ENCODE results near the gene IFIT1B. TPM values are rescaled to one million over a fixed set of nuclear protein-coding genes. Genes with fewer than 3 reads are reported as not detected.

IFIT1B gene
- total and polyA plus RNA-seq, 10 of the 15 experiments (the other 5 are each of a cell fraction or from before 2014, with no cell fraction given), result 0.04 TPM; not detected in 9

- no peak for ATAC-seq
- no peak for FAIRE-seq
- SMC1A ChIA-PET (ENCODE audit: uncharacterized antibody, unreplicated experiment), result interaction anchor here (1.0 to 3.4 kb wide), 3 partner anchors 27 to 47 kb away, joined by 3 to 21 read pairs (median 3); partner anchors contain the start of gene IFIT2
- Histone ChIP-seq H3K27me3 (replicated peaks in 1 of 2; ENCODE audit: control insufficient read depth in 2 of 2, insufficient read depth in 2 of 2, low read length in 1 of 2) (no peaks in the 10 kb centered on the region), H3K4me2 (ENCODE audit: control insufficient read depth, insufficient read depth) (no peak overlapping the region), H3K27ac (ENCODE audit: control insufficient read depth, insufficient read depth) (no peak overlapping the region), H3K9me3 (replicated peaks; ENCODE audit: control insufficient read depth, insufficient read depth, low read length) (no peaks in the 10 kb centered on the region), H3K36me3 (ENCODE audit: control insufficient read depth in 2 of 2, insufficient read depth in 2 of 2, low read length in 1 of 2) (peaks cover 6 to 22% of the 10 kb centered on the region in 2 experiments), H3K79me2 (ENCODE audit: control insufficient read depth, insufficient read depth, low read length) (peaks cover 2% of the 10 kb centered on the region), H2AFZ (ENCODE audit: control insufficient read depth, low read depth, low read length) (no peak overlapping the region), H3K9ac (ENCODE audit: control insufficient read depth, insufficient read depth, low read length) (no peak overlapping the region), H4K20me1 (ENCODE audit: control insufficient read depth, insufficient read depth) (no peaks in the 10 kb centered on the region), H3K4me3 (no peak overlapping the region), H3K4me1 (ENCODE audit: control insufficient read depth, insufficient read depth, low read length) (no peaks in the 10 kb centered on the region)
- RAD21 ChIA-PET (ENCODE audit: unreplicated experiment), result no interaction called here
- intact Hi-C loops (cut with micrococcal nuclease; ENCODE audit: unreplicated experiment) (no loop called here), in situ Hi-C loops (cut with MboI) (no loop called here)
- WGBS (ENCODE audit: insufficient coverage, insufficient replicate concordance, low lambda C conversion rate, missing lambda C conversion rate), result 94% methylated on average over 3 of the region's 3 CpGs
- TF ChIP-seq PBX3 (IDR thresholded peaks at IDR 0.05; ENCODE audit: insufficient replicate concordance, low read depth, low read length), result no peak
- no peak for TF ChIP-seq HCFC1 (IDR thresholded peaks at IDR 0.05; ENCODE audit: low read length)
- TF ChIP-seq POLR2A (IDR thresholded peaks at IDR 0.05; ENCODE audit: low read depth, low read length), result no peak
- no peak for TF ChIP-seq CTCF (IDR thresholded peaks at IDR 0.05 in 2 of 3, conservative IDR thresholded peaks at IDR 0.05 in 1 of 3; ENCODE audit: control insufficient read depth in 2 of 3, extremely low read depth in 1 of 3, insufficient read depth in 1 of 3, low read depth in 3 of 3, low read length in 3 of 3)
- TF ChIP-seq MTA2 (IDR thresholded peaks at IDR 0.05; ENCODE audit: low read depth), result no peak
- TF ChIP-seq KAT2A (conservative IDR thresholded peaks at IDR 0.05; ENCODE audit: control insufficient read depth, low read depth, low read length), result no peak
- TF ChIP-seq HSF1 (IDR thresholded peaks at IDR 0.05; ENCODE audit: low read depth, low read length), result no peak
- TF ChIP-seq SIN3A (IDR thresholded peaks at IDR 0.05; ENCODE audit: low read depth, low read length), result no peak
- no peak for TF ChIP-seq ZBTB40 (IDR thresholded peaks at IDR 0.05; ENCODE audit: borderline replicate concordance)
- no peak for TF ChIP-seq BCL11A (IDR thresholded peaks at IDR 0.05; ENCODE audit: low read depth, low read length)
- TF ChIP-seq MXI1 (IDR thresholded peaks at IDR 0.05; ENCODE audit: low read depth, low read length), result no peak
- no peak for TF ChIP-seq NBN (IDR thresholded peaks at IDR 0.05)
- TF ChIP-seq POLR2AphosphoS2 (IDR thresholded peaks at IDR 0.05; ENCODE audit: low read depth, low read length), result no peak
- no peak for TF ChIP-seq NFXL1 (IDR thresholded peaks at IDR 0.05; ENCODE audit: borderline replicate concordance)
- TF ChIP-seq MTA3 (IDR thresholded peaks at IDR 0.05; ENCODE audit: borderline replicate concordance, low read length), result no peak
- TF ChIP-seq RUNX3 (IDR thresholded peaks at IDR 0.05; ENCODE audit: low read length), result no peak
- TF ChIP-seq SREBF2 (IDR thresholded peaks at IDR 0.05; ENCODE audit: low read length), result no peak
- CTCF ChIA-PET, result interaction anchor here (3.9 kb wide), 1 partner anchor 27 kb away, joined by 19 read pairs; no protein-coding TSS in a partner anchor
- POLR2A ChIA-PET, result interaction anchor here (2.0 kb wide), 1 partner anchor 10 kb away, joined by 5 read pairs; no protein-coding TSS in a partner anchor
- DNase-seq (ENCODE audit: low read depth, low spot score), result no peak
- BruUV-seq (replicated peaks), result no TSS peak
Measured at GRCh38 chr10:89341649-89342048, 36.2 kb upstream of the IFIT1B start.
